Omental fat pad (tissue), 4 donors: ENCODE measurements around the gene STIMATE. TPM values are rescaled to one million over a fixed set of nuclear protein-coding genes. Genes with fewer than 3 reads are reported as not detected.

Experiments
- ATAC-seq: fragments of 150-250 bp; one replicate; pipeline ENCODE4 v1.9.1; 2016; ENCODE audit warnings: mild to moderate bottlenecking, moderate library complexity; ENCODE audit not compliant: low FRiP score
- DNase-seq: peaks from one replicate; pipeline ENCODE4 v3.0.0-alpha.2; 2019; ENCODE audit warnings: low spot score
- total RNA-seq, 4 donors: library from RNA; depleted of rRNA; stranded (reverse); fragments of >200 nt; gene quantifications; one replicate each; pipeline ENCODE4 v1.1.0, GENCODE V29; 2016
- TF ChIP-seq, protein P1 (sequence below), 3 donors: fragments of 450-650 bp; IDR thresholded peaks; one replicate each; pipeline ENCODE4 v1.5.1; 2016 to 2017; ENCODE audit warnings: antibody characterized with exemption in 3 of 3, mild to moderate bottlenecking in 3 of 3, moderate library complexity in 2 of 3

The STIMATE gene
- total RNA-seq, 4 donors from 2014 or later, result 15.1 to 34.7 (median 18.8) TPM

DNA sequence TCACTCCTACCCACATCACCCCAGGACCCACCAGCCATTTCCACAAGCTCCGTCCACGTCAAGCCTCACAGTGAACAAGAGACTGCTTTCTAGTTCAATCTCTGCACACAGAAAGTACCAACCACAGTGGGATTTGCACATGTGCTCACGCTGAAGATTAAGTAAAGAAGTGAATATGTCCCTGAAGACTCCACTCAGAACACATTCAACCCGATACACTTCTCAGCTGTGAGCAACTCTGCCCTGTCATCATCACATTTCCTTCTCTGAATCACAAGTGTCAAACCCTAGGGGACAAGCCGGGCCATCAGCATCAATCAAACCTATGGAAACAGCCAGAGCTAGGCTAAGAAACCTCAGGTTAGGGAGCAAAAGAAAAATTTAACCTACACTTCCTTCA is 1.9 kb downstream of the STIMATE start:
- no peak for DNase-seq
- no peak for ATAC-seq
- TF ChIP-seq, protein P1, sequence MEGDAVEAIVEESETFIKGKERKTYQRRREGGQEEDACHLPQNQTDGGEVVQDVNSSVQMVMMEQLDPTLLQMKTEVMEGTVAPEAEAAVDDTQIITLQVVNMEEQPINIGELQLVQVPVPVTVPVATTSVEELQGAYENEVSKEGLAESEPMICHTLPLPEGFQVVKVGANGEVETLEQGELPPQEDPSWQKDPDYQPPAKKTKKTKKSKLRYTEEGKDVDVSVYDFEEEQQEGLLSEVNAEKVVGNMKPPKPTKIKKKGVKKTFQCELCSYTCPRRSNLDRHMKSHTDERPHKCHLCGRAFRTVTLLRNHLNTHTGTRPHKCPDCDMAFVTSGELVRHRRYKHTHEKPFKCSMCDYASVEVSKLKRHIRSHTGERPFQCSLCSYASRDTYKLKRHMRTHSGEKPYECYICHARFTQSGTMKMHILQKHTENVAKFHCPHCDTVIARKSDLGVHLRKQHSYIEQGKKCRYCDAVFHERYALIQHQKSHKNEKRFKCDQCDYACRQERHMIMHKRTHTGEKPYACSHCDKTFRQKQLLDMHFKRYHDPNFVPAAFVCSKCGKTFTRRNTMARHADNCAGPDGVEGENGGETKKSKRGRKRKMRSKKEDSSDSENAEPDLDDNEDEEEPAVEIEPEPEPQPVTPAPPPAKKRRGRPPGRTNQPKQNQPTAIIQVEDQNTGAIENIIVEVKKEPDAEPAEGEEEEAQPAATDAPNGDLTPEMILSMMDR (IDR thresholded peaks at IDR 0.05), result no peak

DNA sequence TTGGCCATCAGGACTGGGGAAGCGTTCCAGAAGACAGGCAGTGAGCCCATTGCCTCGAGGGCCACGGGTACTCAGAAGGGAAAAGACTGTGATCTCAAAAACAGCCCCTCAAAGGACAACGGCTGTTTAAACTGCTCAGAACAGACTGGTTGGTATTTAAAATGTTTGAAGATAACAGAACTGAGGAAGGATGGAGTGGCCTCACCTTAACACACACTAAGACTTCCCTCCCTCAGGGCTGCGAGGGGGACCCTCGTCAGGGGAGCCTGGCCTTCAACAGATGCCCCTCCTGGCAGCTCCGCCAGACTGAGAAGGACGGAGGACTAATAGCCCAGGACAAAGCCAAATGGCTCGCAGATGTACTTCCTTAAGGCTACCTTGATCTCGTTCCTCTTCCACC is 2.6 kb downstream of the STIMATE start:
- DNase-seq (no peak), ATAC-seq (no peak)
- TF ChIP-seq, protein P1 (IDR thresholded peaks at IDR 0.05), result no peak

DNA sequence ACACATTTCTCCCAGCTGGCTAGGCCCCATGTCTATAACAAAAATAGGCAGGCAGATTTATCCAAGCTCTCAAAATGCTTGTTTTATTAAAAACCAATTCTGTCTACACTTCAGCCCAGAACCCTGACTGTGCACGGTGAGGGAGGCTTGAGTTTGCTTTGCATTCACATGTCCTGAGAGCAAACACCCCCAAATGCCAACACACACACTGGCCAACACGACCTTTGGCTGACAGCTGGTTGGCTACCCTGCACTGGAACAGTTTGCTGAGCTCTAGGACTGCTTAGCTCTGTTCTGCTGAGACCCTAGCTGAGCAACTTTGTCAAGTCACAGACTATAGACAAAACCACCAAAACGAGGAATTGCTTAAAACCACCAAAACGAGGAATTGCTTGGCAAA is 3.6 kb downstream of the STIMATE start:
- ATAC-seq (no peak), DNase-seq (no peak)
- TF ChIP-seq, protein P1 (IDR thresholded peaks at IDR 0.05), result no peak

DNA sequence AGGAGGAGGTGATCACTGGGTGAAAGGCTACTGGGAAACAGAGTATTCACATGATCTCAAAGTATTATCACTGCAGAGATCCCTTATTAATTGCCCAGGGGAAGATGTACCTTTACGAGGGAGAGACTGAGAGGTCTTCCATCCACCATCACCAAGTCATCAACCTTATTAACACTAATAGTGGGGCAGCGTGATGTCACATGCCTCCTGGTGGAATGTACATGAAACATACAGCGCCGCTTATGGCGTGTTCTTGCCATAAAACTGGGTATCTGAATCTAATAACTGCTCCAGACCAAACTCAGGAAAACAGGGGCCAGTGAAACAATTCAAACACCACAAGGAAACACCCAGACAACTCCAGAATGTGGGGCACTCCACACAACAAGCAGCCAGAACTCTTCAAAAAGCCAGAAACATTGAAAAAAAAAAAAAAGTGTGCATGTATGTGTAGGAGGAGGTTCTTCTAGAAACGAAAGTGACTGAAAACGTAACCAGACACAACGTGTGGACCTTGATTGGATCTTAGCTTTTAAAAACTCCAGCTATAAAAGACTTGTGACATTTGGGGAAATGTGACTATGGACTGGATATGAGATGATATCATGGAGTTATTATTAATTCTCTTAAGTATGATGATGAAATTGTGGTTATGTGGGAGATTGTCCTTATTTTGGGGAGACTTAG is 4.6 kb downstream of the STIMATE start:
- DNase-seq (no peak), ATAC-seq (no peak)
- TF ChIP-seq, protein P1 (IDR thresholded peaks at IDR 0.05), result no peak

DNA sequence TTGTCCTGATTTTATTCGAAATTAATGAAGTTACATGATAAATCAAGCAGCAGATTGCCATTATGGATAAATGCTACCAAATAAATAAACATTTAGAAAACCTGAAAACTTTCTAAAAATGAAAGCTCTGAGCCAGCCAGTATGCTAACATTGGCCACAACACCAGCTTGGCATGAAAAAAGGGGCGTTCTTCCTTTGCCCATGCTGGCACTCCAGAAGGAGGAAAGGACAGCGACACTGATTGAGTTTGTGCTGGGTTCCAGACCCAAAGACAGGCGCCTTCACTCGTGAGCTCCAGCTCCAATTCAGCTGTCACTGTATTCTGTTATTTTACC is 5.1 kb downstream of the STIMATE start:
- TF ChIP-seq, protein P1 (IDR thresholded peaks at IDR 0.05), result no peak
- ATAC-seq, result no peak
- no peak for DNase-seq

DNA sequence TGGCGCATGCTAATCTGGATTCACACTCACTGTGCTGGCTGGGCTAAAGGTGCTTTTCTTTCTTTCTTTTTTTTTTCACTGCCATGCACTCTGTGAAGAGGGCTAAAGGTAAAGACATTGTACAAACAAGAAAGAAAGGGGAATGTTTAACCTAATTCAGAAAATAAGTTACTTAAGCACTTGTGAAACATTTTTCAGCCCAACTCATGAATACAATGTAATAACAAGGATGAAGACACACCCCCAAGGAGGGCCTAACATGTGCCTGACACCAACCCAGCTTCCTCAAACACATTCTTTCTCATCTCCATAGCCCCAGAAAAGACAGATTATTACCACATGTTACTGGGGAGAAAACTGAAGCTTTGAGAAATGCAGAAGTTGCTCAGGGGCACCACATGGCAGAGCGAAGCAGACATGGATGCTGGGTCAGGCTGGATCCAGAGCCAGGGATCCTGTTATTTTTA is 5.7 kb downstream of the STIMATE start:
- TF ChIP-seq, protein P1 (IDR thresholded peaks at IDR 0.05), result no peak
- DNase-seq, result no peak

DNA sequence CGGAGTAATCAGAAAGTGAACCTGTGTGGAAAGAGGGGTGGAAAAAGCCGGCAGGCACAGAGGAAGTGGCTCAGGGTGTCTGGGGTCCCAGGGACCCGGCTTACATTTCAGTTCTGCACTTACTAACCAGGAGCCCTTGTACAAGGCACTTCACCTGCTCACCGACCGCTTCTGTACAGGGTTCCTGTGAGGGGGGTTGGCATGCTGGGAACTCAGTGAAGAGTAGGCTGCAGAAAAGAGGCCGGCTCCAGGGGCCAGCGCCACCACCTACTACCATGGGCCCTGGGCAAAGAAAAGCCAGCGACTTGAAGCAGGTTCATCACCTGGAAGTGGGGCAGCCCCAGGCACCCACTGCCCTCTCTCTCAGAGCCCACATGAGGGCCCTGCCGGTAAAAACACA is 6.2 kb downstream of the STIMATE start:
- DNase-seq, result no peak
- TF ChIP-seq, protein P1 (IDR thresholded peaks at IDR 0.05), result no peak
- ATAC-seq, result no peak

More for the DNA sequence above, 5.7 kb downstream of the STIMATE start:
- ATAC-seq, result no peak
